AG09319 (cell line): ENCODE results near the gene C1S.

Experiments
- DNase-seq: peaks from one replicate; pipeline ENCODE4 v3.0.0-alpha.2; 2010; ENCODE audit warnings: low read depth; ENCODE audit errors: extremely low read depth
- TF ChIP-seq, protein P1 (sequence below): IDR thresholded peaks from 2 replicates; pipeline ENCODE4 v1.5.1; 2011; ENCODE audit warnings: low read depth, mild to moderate bottlenecking, inconsistent platforms, low read length, moderate library complexity

C1S gene

DNA sequence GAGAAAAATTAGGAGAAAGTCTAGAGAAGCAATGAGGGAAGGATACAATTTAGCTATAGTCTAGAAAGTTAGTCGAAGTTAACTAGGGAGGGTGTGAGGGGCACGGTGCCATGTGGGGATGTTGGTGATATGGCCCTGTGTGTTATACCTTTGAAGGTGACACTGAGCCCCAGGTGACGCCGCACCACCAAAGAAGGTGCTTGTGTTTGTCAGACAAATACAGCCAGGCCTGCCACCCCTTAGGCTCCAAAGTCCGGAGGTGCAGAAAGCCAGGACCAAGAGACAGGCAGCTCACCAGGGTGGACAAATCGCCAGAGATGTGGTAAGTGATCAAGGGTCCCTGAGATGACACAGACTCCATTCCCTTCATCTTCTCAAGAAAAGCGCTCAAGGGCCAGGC is 1.1 kb downstream of the C1S start:
- no peak for DNase-seq
- TF ChIP-seq, protein P1, sequence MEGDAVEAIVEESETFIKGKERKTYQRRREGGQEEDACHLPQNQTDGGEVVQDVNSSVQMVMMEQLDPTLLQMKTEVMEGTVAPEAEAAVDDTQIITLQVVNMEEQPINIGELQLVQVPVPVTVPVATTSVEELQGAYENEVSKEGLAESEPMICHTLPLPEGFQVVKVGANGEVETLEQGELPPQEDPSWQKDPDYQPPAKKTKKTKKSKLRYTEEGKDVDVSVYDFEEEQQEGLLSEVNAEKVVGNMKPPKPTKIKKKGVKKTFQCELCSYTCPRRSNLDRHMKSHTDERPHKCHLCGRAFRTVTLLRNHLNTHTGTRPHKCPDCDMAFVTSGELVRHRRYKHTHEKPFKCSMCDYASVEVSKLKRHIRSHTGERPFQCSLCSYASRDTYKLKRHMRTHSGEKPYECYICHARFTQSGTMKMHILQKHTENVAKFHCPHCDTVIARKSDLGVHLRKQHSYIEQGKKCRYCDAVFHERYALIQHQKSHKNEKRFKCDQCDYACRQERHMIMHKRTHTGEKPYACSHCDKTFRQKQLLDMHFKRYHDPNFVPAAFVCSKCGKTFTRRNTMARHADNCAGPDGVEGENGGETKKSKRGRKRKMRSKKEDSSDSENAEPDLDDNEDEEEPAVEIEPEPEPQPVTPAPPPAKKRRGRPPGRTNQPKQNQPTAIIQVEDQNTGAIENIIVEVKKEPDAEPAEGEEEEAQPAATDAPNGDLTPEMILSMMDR: no peak

DNA sequence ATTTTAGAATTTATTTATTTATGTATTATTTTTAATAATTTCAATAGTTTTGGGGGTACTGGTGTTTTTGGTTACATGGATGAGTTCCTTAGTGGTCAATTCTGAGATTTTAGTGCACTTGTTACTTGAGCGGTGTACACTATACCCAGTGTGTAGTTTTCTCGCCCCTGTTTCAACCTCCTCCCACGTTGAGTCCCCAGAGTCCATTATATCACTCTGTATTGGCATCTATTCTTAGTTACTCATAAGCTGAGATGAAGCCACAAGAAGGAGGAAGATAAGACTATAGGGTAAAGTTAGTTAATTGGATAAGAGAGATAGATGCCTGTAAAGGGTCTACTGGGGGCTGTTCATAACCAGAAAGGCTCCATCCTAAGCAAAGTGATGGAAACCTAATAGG is 4.0 kb downstream of the C1S start:
- TF ChIP-seq, protein P1: no peak
- DNase-seq: no peak

DNA sequence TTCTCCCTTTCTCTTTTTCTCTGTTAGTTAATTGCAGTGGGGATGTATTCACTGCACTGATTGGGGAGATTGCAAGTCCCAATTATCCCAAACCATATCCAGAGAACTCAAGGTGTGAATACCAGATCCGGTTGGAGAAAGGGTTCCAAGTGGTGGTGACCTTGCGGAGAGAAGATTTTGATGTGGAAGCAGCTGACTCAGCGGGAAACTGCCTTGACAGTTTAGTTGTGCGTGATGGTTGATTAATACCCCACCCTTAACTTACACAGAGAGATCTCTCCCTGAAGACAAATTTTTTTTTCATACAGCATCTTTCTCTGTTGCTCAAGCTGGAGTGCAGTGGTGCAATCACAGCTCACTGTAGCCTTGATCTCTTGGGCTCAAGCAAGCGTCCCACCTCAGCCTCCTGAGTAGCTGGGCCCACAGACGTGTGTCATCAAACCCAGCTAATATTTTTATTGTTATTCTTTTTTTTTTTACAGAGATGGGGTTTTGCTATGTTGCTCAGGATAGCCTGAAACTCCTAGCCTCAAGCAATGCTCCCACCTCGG is 4.6 kb downstream of the C1S start:
- DNase-seq: no peak
- TF ChIP-seq, protein P1: no peak

DNA sequence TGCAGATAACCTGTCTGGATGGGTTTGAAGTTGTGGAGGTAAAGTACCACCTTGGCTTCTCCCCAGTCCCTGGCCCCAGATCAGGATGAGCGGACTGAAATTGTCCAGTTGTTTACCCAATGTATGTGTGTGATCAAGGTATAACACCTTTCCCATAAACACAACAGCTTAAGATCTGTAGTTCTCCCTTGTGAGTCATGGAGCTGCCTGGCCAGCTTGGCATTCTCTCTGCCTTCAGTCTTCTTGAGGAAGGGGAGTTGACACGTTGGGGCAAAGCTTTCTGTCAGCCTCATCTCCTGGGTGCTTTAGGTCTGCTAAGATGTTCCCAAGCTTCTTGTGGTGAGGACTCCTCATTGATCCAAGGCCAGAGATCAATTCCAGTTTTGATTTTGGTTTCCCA is 6.1 kb downstream of the C1S start:
- no peak for DNase-seq
- TF ChIP-seq, protein P1: no peak

DNA sequence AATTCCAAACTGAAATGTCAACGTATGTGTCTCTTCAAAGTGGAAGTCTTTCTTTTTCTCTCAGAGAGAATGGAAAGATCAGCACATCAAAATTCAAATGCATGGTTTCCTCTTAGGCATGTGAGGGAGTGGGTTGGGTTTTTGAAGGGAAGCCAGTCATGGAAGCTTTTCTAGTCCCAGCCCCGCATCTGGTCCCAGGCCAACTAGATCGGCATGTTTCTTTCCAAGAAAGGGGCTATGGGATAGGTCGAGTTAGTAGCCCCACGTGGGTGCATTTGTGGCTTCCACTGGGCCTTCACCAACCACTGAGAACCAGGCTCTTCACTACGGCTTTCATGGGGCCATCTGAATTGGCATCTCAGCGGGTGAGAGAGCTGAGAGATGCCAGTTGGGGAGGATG is 6.6 kb downstream of the C1S start:
- TF ChIP-seq, protein P1: no peak
- DNase-seq: no peak

DNA sequence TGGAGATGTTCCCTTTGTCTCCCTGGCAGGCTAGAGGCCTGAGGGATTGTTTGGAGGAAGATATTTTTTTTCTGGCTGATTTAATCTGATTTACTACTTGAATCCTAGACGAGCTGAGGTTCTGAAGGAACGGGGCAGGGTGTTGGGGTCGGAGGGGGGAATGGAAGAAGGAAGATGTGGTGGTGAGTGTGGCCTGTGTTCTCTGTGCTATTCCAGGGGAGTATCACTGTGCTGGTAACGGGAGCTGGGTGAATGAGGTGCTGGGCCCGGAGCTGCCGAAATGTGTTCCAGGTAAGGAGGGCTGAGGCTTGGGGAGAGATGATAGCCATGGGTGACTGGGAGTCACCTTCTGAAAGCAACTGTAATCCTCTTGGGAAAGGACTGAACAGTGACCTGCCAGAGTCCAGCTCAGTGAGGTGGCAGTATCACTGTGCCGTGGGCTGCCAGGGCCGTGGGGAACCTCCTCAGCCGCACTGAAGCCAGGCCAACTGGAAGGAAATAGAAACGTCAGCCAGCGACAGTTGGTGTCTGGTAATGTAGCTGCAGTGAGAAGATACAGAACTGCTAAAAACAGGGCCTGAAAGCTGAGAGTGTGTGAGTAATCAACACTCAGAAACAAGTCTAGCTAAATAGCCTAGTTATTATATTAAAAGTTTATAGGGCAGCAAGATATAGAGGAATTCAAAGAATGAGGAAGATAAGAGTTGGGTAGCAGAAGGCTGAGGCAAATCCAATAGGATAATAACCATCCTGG is 7.9 kb downstream of the C1S start:
- TF ChIP-seq, protein P1: no peak
- no peak for DNase-seq

DNA sequence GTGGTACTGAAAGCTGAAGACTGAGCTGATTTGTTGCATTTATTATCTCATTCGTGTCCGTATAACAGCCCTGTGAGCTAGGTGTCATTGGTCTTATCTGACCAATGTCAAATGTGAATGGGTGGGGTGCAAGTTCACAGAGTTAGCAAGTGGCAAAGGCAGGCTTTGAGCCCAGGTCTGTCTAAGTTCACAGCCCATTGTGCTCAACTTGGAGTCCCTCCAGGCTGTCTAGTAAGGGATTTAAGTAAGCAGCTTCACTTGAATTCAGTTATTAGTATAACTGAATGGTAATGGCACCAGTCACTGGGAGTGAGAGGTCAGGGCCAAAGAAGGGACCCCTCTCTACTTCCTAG is 8.5 kb downstream of the C1S start:
- DNase-seq: no peak
- TF ChIP-seq, protein P1: no peak
